C4-2B (cell line): ENCODE results near the gene MARF1.
"Not testable (repeated sequence)": the region's sequence is repeated elsewhere in the genome, so short reads cannot be mapped to it uniquely, and the experiment has no call there.

Experiments
- H3K27ac ChIP-seq: fragments of 450-650 bp; 2 replicates; pipeline ENCODE4 v1.5.1; 2017
- ZFX ChIP-seq: fragments of 450-650 bp; IDR thresholded peaks from 2 replicates; pipeline ENCODE4 v1.6.1; 2017
- TF ChIP-seq, protein P1 (sequence below): fragments of 450-650 bp; conservative IDR thresholded peaks from 2 replicates; pipeline ENCODE4 v1.5.1; 2017; ENCODE audit warnings: mild to moderate bottlenecking

Gene MARF1

DNA sequence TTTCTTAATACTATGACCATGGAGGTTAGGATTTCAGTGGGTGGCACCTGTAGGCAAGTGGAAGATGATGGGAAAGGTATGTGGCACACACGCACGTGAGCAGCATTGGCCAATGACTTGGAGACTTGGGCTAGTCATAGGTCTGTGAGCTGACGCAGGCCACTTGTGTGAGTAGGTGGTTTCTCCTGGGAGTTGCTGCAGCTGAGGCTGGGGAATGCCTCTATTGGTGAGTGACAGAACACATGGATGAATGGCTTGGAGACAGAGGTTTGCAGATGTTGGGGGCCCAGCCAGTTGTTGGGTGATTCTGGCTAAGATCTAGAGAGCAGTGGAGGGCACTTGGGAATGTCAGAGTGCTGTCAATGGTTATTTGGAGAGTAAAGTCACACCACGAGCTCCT lies 64.1 kb downstream of the MARF1 start:
- TF ChIP-seq ZFX: no peak
- TF ChIP-seq, protein P1, sequence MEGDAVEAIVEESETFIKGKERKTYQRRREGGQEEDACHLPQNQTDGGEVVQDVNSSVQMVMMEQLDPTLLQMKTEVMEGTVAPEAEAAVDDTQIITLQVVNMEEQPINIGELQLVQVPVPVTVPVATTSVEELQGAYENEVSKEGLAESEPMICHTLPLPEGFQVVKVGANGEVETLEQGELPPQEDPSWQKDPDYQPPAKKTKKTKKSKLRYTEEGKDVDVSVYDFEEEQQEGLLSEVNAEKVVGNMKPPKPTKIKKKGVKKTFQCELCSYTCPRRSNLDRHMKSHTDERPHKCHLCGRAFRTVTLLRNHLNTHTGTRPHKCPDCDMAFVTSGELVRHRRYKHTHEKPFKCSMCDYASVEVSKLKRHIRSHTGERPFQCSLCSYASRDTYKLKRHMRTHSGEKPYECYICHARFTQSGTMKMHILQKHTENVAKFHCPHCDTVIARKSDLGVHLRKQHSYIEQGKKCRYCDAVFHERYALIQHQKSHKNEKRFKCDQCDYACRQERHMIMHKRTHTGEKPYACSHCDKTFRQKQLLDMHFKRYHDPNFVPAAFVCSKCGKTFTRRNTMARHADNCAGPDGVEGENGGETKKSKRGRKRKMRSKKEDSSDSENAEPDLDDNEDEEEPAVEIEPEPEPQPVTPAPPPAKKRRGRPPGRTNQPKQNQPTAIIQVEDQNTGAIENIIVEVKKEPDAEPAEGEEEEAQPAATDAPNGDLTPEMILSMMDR: no peak
- no peak overlapping the region for H3K27ac ChIP-seq

DNA sequence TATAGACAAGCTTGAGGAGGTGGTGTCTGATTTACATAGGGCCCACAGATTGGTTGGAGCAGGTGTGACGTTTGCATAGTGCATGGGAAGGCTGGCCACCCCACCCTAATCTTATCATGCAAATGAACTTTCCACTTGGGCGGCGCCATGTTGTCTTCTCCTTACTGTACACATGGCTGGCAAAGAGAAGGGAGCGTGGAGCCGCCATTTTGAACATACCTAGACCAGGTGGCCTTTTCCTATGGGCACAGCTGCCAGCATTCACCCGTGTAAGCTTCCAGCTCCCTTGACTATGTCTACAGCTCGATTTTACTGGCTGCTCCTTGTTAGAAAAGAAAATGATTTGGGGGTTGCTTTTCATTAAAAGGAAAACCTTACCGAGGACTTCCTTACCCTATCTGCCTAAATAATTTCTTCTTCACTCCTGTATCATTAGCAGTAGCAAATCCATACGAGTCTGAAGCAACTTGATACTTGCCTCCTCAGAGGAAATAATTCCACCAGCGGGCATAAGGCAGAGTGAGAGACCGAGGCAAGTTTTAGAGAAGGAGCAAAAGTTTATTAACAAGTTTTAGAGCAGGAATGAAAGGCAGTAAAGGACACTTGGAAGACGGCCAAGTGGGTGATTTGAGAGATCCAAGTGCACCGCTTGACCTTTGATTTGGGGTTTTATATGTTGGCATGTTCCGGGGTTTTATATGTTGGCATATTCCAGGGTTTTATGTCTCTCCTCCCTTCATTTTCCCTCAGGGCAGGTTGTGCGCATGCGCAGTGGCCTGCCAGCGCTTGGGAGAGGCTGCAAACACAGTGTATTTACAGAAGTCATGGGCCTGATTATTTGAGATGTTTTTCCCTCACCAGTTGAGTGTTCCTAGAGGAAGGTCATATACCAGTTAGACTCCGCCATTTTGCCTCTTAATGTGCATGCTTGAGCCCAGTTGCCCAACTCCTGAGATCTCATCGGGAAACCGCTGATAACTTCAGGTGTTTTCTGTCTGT lies 65.7 kb downstream of the MARF1 start:
- peak overlapping the region; percentile 86 for H3K27ac ChIP-seq
- TF ChIP-seq, protein P1: no peak
- TF ChIP-seq ZFX: no peak

DNA sequence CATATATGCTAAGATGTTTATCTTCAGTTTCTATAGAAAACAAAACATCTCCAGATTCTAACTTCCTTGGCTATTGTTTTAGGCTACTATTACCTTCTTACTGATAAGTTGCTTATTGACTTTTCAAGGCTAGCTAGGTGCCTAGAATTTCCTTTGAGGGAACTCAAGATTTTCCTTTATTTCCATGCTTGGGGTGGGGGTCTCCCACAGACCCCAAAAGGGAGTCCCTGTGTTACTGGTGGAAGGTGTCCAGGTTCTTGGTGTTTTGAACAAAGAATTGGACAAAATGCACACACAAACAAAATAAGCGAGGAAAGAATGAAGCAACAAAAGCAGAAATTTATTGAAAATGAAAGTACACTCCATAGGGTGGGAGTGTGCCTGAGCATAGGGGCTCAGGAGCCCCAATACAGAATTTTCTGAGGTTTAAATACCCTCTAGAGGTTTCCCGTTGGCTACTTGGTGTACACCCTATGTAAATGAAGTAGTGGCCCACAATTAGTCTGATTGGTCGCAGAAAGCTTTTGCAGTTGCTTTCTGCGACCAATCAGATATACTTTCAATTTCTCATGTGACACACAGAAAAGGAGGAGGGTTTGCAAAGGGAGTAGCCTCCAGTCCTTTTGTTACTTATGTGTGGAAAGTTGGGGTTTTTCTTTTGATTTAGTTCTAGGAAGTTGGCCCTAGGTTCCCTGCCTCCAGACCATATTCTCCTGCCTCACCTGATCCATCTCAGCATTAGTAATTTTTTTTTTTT lies 67.5 kb downstream of the MARF1 start:
- TF ChIP-seq ZFX: no peak
- TF ChIP-seq, protein P1: no peak
- peak overlapping the region; percentile 86 for H3K27ac ChIP-seq

DNA sequence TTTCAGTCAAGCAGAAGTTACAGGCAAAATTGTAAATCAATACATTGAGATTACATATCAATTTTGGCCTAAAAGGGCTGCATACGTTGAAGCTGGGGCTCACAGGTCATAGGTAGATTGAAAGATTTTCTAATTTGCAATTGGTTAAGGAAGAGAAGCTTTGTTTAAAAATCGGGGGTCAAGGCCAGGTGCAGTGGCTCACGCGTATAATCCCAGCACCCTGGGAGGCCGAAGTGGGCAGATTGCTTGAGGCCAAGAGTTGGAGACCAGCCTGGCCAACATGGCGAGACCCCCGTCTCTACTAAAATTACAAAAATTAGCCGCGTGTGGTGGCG lies 68.4 kb downstream of the MARF1 start:
- H3K27ac ChIP-seq: no peak overlapping the region
- TF ChIP-seq, protein P1: no peak
- no peak for TF ChIP-seq ZFX

DNA sequence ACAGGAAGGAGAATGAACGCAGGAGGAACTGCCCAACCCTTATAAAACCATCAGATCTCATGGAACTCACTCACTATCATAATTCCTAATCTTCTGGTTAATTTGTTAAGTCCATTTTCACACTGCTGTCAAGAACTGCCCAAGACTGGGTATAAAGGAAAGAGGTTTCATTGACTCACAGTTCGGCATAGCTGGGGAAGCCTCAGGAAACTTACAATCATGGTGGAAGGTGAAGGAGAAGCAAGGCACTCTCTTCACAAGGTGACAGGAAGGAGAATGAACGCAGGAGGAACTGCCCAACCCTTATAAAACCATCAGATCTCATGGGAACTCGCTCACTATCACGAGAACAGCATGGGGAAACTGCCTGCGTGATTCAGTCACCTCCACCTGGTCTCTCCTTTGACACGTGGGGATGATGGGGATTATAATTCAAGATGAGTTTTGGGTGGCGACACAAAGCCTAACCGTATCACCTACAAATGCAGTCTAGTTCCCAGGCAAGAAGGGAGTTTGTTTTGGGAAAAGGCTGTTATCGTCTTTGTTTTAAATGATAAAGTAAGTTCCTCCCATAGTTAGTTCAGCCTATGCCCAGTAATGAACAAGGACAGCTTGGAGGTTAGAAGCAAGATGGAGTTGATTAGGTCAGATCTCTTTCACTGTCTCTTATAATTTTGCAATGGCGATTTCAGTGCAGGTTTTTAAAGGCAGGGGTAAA lies 68.9 kb downstream of the MARF1 start:
- not testable (repeated sequence) for H3K27ac ChIP-seq

DNA sequence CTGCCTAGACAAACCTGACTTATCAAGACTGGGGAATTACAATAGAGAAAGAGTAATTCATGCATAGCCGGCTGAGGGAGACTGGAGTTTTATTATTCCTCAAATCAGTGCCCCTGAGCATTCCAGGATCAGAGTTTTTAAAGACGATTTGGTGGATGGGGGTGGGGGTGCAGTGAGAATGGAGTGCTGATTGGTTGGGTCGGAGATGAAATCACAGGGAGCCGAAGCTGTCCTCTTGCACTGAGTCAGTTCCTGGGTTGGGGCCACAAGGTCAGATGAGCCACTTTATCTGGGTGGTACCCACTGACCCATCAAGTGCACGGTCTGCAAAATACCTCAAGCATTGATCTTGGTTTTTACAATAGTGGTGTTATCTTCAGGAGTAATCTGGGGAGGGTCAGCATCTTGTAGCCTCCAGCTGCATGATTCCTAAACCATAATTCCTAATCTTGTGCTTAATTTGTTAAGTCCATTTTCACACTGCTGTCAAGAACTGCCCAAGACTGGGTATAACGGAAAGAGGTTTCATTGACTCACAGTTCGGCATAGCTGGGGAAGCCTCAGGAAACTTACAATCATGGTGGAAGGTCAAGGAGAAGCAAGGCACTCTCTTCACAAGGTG lies 69.6 kb downstream of the MARF1 start:
- TF ChIP-seq, protein P1: no peak
- TF ChIP-seq ZFX: no peak
- H3K27ac ChIP-seq: no peak overlapping the region

DNA sequence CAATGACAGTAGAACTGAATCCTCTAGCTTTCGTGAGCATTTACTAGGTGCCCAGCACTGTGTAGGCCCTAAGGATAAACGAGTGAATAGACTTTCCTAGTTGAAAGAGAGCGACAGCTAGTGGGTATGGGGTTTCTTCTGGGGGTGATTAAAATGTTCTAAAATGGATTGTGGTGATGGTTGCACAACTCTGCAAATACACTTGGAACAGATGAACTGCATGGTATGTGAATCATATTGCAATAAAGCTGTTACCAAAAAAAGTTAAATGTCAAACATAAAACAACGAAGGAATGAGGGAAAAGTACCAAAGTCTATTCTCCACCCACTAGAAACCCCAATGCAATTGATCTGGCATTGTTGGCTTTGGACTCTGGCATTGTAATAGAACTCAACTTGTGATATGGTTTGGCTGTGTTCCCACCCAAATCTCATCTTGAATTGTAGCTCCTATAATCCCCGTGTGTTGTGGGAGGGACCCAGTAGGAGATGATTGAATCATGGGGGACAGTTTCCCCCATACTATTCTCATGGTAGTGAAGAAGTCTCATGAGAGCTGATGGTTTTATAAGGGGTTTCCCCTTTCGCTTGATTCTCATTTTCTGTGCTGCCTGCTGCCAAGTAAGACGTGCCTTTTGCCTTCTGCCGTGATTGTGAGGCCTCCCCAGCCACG lies 70.5 kb downstream of the MARF1 start:
- no peak overlapping the region for H3K27ac ChIP-seq
- TF ChIP-seq ZFX: no peak
- TF ChIP-seq, protein P1: no peak
